GM12891 (cell line): ENCODE data around the gene ATP1A2.

Experiments used
- POLR2A ChIP-seq: IDR thresholded peaks from 2 replicates; pipeline ENCODE4 v1.6.1; 2011; ENCODE audit warnings: low read depth, low read length, control low read depth
- POLR2AphosphoS5 ChIP-seq: IDR thresholded peaks from 2 replicates; pipeline ENCODE4 v1.6.1; 2011; ENCODE audit warnings: low read depth, low read length, control low read depth

DNA sequence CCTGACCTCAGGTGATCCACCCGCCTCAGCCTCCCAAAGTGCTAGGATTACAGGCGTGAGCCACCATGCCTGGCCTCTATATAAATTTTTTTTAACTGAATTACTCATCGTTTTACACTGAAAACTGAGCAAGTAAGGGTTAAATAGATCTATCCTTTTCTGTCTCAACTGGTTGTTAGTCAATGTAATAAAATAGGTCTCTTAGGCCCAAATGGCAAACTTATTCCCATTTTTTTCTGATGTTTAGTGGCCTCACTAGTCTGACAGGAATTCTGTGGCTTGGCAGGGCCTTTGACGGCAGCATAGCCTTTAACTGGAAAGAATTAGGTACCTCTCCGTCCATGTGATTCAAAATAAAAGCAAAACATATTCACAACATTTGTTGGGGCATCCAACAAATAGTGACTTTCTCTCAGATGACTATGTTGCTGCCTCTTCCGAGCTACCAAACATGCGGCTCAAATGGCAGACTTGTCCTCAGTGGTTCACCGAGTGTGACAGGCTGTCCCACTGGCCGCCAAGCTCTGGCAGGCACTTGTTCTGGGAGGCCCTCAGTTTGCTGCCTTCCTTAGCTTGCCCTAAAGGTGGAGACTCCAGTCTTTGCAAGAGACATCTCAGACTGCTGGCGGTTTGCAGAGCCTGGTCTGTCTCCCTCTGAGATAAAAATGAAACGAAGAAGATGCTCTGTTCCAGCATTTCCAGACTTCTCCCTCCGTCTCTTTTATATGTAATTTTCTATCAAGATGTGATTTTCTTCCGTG lies 53.2 kb downstream of the ATP1A2 start:
- TF ChIP-seq POLR2A (no peak), POLR2AphosphoS5 (no peak)
